ENCODE measurements around the gene SLC35F6. TPM values are rescaled to one million over a fixed set of nuclear protein-coding genes. Genes with fewer than 3 reads are reported as not detected.

Gene SLC35F6
- total and polyA plus RNA-seq, 2 experiments from 2014 or later: 37.1 to 46.9 TPM

DNA sequence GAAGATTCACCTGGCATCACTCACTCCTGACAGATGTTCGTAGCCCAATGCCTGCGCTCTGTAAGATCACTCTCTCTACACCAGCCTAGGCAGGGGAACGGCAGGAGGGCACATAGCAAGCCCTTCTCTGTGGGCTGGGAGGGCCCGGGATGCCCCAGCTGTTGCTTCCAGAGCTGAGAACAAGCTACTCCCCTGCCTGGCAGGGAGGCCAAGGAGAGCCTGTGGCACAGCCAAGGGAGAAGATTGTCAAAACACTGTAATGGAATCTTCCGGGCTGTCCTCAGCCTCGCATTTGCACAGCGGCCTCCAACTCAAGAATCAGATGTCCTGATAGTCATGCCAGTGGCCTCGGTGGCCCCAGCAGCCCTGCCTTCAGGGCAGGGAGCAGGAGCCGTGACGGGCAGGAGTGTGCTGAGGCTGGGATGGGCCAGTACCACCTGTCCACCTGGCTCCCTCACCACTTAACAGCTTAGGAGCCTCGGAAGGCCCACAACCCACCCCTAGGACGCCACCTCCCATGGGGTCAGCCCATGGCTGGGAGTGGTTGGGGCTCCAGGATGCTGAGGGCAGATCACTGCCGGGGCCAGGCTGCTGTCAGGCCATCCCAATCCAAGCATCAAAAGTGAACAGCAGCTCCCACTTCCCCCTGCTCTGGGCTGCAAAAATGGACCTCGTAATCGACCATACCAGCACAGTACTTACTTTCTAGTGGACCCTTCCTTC is 21.9 kb upstream of the SLC35F6 start:
- in situ Hi-C loops (cut with MboI): loop anchor here (5.0 kb wide), 1 partner anchor 140 kb away; no protein-coding TSS in a partner anchor
- no peaks in the 10 kb centered on the region for H3K4me1 ChIP-seq (ENCODE audit: insufficient read depth)
- H4K20me1 ChIP-seq (ENCODE audit: insufficient read depth): no peaks in the 10 kb centered on the region
- H3K4me3 ChIP-seq: no peak overlapping the region
- no peaks in the 10 kb centered on the region for H3K9me2 ChIP-seq (ENCODE audit: insufficient read depth)
- no peak for DNase-seq
- 79 to 81% methylated on average over 15 of the region's 15 CpGs for WGBS, 2 experiments (ENCODE audit: low coverage in 1 of 2, low lambda C conversion rate in 2 of 2, missing lambda C conversion rate in 2 of 2)
- no peaks in the 10 kb centered on the region for H3F3A ChIP-seq (ENCODE audit: insufficient read depth)
- H3K27ac ChIP-seq: no peak overlapping the region
- H3K9ac ChIP-seq: no peak overlapping the region
- no peak overlapping the region for H2AFZ ChIP-seq
- no peaks in the 10 kb centered on the region for H3K9me3 ChIP-seq (ENCODE audit: low read depth)
- H3K4me2 ChIP-seq (ENCODE audit: unreplicated experiment): no peak overlapping the region
- TF ChIP-seq EZH2phosphoT487 (IDR thresholded peaks at IDR 0.05; ENCODE audit: insufficient read depth, low read depth): no peak
- no peak for TF ChIP-seq EZH2 (IDR thresholded peaks at IDR 0.05; ENCODE audit: insufficient read depth, poor library complexity, severe bottlenecking)
- H3K27me3 ChIP-seq (replicated peaks; ENCODE audit: insufficient read depth): no peaks in the 10 kb centered on the region
- H3K79me2 ChIP-seq (ENCODE audit: insufficient read depth): no peaks in the 10 kb centered on the region
- no peaks in the 10 kb centered on the region for H3K36me3 ChIP-seq (ENCODE audit: low read depth)

DNA sequence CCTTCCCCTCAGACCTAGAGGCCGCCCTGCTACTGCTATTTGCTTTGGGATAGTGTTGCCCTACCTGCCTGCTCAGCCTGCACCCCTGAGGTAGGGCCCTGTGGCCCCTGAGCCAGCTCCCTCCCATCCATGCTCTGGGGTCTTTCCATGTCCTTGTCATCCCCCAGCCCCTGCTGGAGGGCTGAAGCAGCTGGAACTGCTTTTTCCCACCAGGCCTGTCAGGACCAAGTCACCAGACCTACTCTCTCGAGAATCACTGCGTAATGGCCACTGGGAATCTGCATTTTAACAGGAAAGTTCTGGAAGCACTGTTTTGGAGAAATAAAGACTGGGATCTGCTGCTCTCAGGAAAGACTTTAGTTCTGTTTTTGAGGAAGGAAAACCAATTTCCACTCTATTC is 20.2 kb upstream of the SLC35F6 start:
- no peak overlapping the region for H3K27ac ChIP-seq
- H3K4me2 ChIP-seq (ENCODE audit: unreplicated experiment): no peak overlapping the region
- H3K9ac ChIP-seq: no peak overlapping the region
- no peaks in the 10 kb centered on the region for H3F3A ChIP-seq (ENCODE audit: insufficient read depth)
- no peaks in the 10 kb centered on the region for H3K79me2 ChIP-seq (ENCODE audit: insufficient read depth)
- H3K36me3 ChIP-seq (ENCODE audit: low read depth): no peaks in the 10 kb centered on the region
- DNase-seq: no peak
- TF ChIP-seq EZH2 (IDR thresholded peaks at IDR 0.05; ENCODE audit: insufficient read depth, poor library complexity, severe bottlenecking) (no peak), EZH2phosphoT487 (IDR thresholded peaks at IDR 0.05; ENCODE audit: insufficient read depth, low read depth) (no peak)
- no peaks in the 10 kb centered on the region for H4K20me1 ChIP-seq (ENCODE audit: insufficient read depth)
- no peaks in the 10 kb centered on the region for H3K27me3 ChIP-seq (replicated peaks; ENCODE audit: insufficient read depth)
- no peaks in the 10 kb centered on the region for H3K9me2 ChIP-seq (ENCODE audit: insufficient read depth)
- no peak overlapping the region for H3K4me3 ChIP-seq
- H3K4me1 ChIP-seq (ENCODE audit: insufficient read depth): no peaks in the 10 kb centered on the region
- in situ Hi-C loops (cut with MboI): loop anchor here (5.0 kb wide), 1 partner anchor 142 kb away; no protein-coding TSS in a partner anchor
- no peaks in the 10 kb centered on the region for H3K9me3 ChIP-seq (ENCODE audit: low read depth)
- 87 to 92% methylated on average over 3 of the region's 3 CpGs for WGBS, 2 experiments (ENCODE audit: low coverage in 1 of 2, low lambda C conversion rate in 2 of 2, missing lambda C conversion rate in 2 of 2)
- no peak overlapping the region for H2AFZ ChIP-seq

DNA sequence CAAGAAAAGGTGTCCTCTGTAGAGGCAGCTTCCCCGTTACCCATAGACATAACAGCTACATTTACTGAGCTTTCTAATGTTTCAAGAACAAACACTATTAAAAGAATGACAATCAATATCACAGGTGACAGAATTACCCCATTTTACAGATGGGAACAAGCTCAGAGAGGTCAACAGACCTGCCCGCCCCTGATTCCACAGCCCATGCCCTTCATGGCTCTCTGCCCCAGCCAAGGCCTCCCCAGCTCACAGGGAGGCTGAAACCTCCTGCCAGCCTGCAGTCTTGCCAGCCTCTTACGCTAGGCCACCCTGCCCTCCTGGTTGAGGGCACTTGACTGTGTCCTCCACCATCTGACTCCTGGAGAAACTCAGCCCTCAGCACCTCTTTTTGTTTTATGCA is 19.1 kb upstream of the SLC35F6 start:
- in situ Hi-C loops (cut with MboI): loop anchor here (5.0 kb wide), 1 partner anchor 143 kb away; no protein-coding TSS in a partner anchor
- 79 to 80% methylated on average over 3 of the region's 3 CpGs for WGBS, 2 experiments (ENCODE audit: low coverage in 1 of 2, low lambda C conversion rate in 2 of 2, missing lambda C conversion rate in 2 of 2)
- H3F3A ChIP-seq (ENCODE audit: insufficient read depth): no peaks in the 10 kb centered on the region
- H3K27me3 ChIP-seq (replicated peaks; ENCODE audit: insufficient read depth): no peaks in the 10 kb centered on the region
- H3K9me2 ChIP-seq (ENCODE audit: insufficient read depth): no peaks in the 10 kb centered on the region
- no peak overlapping the region for H2AFZ ChIP-seq
- no peak overlapping the region for H3K27ac ChIP-seq
- H3K9ac ChIP-seq: no peak overlapping the region
- no peaks in the 10 kb centered on the region for H3K9me3 ChIP-seq (ENCODE audit: low read depth)
- H3K4me2 ChIP-seq (ENCODE audit: unreplicated experiment): no peak overlapping the region
- H3K4me3 ChIP-seq: no peak overlapping the region
- no peak for DNase-seq
- H3K4me1 ChIP-seq (ENCODE audit: insufficient read depth): no peaks in the 10 kb centered on the region
- H3K79me2 ChIP-seq (ENCODE audit: insufficient read depth): no peaks in the 10 kb centered on the region
- no peak for TF ChIP-seq EZH2 (IDR thresholded peaks at IDR 0.05; ENCODE audit: insufficient read depth, poor library complexity, severe bottlenecking)
- TF ChIP-seq EZH2phosphoT487 (IDR thresholded peaks at IDR 0.05; ENCODE audit: insufficient read depth, low read depth): no peak
- no peaks in the 10 kb centered on the region for H4K20me1 ChIP-seq (ENCODE audit: insufficient read depth)
- no peaks in the 10 kb centered on the region for H3K36me3 ChIP-seq (ENCODE audit: low read depth)

DNA sequence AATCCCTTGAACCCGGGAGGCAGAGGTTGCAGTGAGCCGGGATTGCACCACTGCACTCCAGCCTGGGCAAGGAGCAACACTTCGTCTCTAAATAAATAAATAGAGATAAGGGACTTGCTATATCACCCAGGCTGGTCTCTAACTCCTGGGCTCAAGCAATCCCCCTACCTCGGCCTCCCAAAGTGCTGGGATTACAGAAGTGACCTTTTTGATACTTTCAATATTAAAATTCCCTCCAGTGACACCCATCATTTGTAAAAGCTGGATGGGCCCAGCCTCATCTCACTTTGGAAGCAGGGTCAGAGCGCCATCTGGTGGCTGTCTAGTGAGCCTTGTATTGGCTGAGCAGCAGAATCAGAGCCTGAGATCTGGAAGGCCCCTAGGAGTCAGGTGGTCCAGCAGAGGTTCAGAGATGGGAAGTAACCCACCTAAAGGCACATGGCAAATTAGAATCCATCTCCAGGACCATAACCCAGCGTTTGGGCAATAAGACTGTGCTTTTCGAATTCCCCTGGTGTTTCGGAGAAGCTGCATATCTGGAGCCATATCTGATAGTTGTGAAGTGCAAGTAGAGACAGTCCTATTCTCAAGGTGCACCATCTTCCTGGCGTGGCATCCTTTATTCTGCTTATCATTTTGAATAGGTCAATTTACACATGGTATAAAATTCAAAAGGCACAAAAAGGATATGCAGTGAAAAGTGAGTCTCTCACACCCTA is 18.3 kb upstream of the SLC35F6 start:
- Histone ChIP-seq H3K9ac (no peak overlapping the region), H3K4me2 (ENCODE audit: unreplicated experiment) (no peak overlapping the region), H3K4me3 (no peak overlapping the region), H3K9me3 (ENCODE audit: low read depth) (no peaks in the 10 kb centered on the region), H2AFZ (no peak overlapping the region), H3K4me1 (ENCODE audit: insufficient read depth) (no peaks in the 10 kb centered on the region), H3K36me3 (ENCODE audit: low read depth) (no peaks in the 10 kb centered on the region), H3K79me2 (ENCODE audit: insufficient read depth) (no peaks in the 10 kb centered on the region), H3K27ac (no peak overlapping the region), H3K9me2 (ENCODE audit: insufficient read depth) (no peaks in the 10 kb centered on the region), H4K20me1 (ENCODE audit: insufficient read depth) (no peaks in the 10 kb centered on the region), H3F3A (ENCODE audit: insufficient read depth) (no peaks in the 10 kb centered on the region), H3K27me3 (replicated peaks; ENCODE audit: insufficient read depth) (no peaks in the 10 kb centered on the region)
- TF ChIP-seq EZH2phosphoT487 (IDR thresholded peaks at IDR 0.05; ENCODE audit: insufficient read depth, low read depth) (no peak), EZH2 (IDR thresholded peaks at IDR 0.05; ENCODE audit: insufficient read depth, poor library complexity, severe bottlenecking) (no peak)
- in situ Hi-C loops (cut with MboI): no loop called here
- WGBS, 2 experiments (ENCODE audit: low coverage in 1 of 2, low lambda C conversion rate in 2 of 2, missing lambda C conversion rate in 2 of 2): 27 to 28% methylated on average over 9 of the region's 9 CpGs
- peak; percentile 76 for DNase-seq
